Esophagus squamous epithelium (tissue), 4 donors: ENCODE data around the gene AAGAB.

Source experiments
- POLR2A ChIP-seq, 4 donors: fragments of 450-650 bp; IDR thresholded peaks; one replicate each; pipeline ENCODE4 v1.6.1; 2017; ENCODE audit warnings: antibody characterized with exemption in 4 of 4, mild to moderate bottlenecking in 4 of 4, moderate library complexity in 3 of 4
- TF ChIP-seq, protein P1 (sequence below), 6 experiments: fragments of 450-650 bp in 4 of 6; fragments of 200-600 bp in 2 of 6; sonication (generic) in 2 of 6; IDR thresholded peaks; one replicate each; pipeline ENCODE4 v1.5.1; 2016 to 2019; ENCODE audit warnings: antibody characterized with exemption in 6 of 6, mild to moderate bottlenecking in 4 of 6, moderate library complexity in 4 of 6

DNA sequence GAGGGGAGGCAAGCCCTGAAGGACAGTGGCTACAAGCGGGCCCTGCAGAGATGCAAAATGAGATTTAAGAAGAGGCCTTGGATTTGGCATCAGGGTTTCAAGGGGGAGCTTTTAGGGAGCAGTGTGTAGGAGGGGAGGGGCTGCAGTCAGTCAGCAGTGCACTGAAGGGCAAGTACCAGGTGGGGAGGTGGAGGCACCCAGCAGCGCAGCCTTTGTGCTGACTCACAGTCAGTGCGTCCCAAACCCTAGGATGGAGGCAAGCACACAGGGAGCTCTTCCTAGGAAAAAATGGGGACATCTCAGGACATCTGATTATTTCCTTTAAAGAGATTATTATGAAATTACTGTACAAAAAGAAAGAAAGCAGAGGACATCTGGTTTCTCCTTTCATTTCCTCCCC, 80.0 kb downstream of the AAGAB start:
- no peak for TF ChIP-seq POLR2A (IDR thresholded peaks at IDR 0.05)
- TF ChIP-seq, protein P1, sequence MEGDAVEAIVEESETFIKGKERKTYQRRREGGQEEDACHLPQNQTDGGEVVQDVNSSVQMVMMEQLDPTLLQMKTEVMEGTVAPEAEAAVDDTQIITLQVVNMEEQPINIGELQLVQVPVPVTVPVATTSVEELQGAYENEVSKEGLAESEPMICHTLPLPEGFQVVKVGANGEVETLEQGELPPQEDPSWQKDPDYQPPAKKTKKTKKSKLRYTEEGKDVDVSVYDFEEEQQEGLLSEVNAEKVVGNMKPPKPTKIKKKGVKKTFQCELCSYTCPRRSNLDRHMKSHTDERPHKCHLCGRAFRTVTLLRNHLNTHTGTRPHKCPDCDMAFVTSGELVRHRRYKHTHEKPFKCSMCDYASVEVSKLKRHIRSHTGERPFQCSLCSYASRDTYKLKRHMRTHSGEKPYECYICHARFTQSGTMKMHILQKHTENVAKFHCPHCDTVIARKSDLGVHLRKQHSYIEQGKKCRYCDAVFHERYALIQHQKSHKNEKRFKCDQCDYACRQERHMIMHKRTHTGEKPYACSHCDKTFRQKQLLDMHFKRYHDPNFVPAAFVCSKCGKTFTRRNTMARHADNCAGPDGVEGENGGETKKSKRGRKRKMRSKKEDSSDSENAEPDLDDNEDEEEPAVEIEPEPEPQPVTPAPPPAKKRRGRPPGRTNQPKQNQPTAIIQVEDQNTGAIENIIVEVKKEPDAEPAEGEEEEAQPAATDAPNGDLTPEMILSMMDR (IDR thresholded peaks at IDR 0.05) = no peak
